Measurements from ENCODE around the gene NBAS.

NBAS gene

GRCh38 chr2:15293262-15293937, 267.7 kb downstream of the NBAS start:
- Histone ChIP-seq H3K4me1 (ENCODE audit: insufficient read depth, low read length, severe bottlenecking) (no peaks in the 10 kb centered on the region), H3K9me2 (ENCODE audit: low read depth, low read length) (no peaks in the 10 kb centered on the region), H3K27ac (ENCODE audit: low read depth, low read length, poor library complexity, severe bottlenecking) (no peak overlapping the region), H3K9me3 (ENCODE audit: low read length) (no peaks in the 10 kb centered on the region), H2AFZ (ENCODE audit: low read length) (no peak overlapping the region), H3K4me3 (ENCODE audit: low read depth, low read length, poor library complexity, severe bottlenecking) (no peak overlapping the region), H3K36me3 (ENCODE audit: insufficient read depth, low read length) (peaks cover 8% of the 10 kb centered on the region; the same call in 1 of the 2 replicates), H3K27me3 (ENCODE audit: insufficient read depth, low read length) (no peaks in the 10 kb centered on the region), H3F3A (ENCODE audit: insufficient read depth, low read length) (no peaks in the 10 kb centered on the region), H4K20me1 (ENCODE audit: insufficient read depth, low read length) (no peaks in the 10 kb centered on the region), H3K79me2 (ENCODE audit: insufficient read depth, low read length) (no peaks in the 10 kb centered on the region), H3K9ac (ENCODE audit: low read length) (no peak overlapping the region), H3K4me2 (ENCODE audit: low read length) (no peak overlapping the region)
- TF ChIP-seq, protein P1, sequence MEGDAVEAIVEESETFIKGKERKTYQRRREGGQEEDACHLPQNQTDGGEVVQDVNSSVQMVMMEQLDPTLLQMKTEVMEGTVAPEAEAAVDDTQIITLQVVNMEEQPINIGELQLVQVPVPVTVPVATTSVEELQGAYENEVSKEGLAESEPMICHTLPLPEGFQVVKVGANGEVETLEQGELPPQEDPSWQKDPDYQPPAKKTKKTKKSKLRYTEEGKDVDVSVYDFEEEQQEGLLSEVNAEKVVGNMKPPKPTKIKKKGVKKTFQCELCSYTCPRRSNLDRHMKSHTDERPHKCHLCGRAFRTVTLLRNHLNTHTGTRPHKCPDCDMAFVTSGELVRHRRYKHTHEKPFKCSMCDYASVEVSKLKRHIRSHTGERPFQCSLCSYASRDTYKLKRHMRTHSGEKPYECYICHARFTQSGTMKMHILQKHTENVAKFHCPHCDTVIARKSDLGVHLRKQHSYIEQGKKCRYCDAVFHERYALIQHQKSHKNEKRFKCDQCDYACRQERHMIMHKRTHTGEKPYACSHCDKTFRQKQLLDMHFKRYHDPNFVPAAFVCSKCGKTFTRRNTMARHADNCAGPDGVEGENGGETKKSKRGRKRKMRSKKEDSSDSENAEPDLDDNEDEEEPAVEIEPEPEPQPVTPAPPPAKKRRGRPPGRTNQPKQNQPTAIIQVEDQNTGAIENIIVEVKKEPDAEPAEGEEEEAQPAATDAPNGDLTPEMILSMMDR (IDR thresholded peaks at IDR 0.05; ENCODE audit: low read length): no peak
- no peak for TF ChIP-seq EZH2 (IDR thresholded peaks at IDR 0.05; ENCODE audit: borderline replicate concordance, low read length)

DNA sequence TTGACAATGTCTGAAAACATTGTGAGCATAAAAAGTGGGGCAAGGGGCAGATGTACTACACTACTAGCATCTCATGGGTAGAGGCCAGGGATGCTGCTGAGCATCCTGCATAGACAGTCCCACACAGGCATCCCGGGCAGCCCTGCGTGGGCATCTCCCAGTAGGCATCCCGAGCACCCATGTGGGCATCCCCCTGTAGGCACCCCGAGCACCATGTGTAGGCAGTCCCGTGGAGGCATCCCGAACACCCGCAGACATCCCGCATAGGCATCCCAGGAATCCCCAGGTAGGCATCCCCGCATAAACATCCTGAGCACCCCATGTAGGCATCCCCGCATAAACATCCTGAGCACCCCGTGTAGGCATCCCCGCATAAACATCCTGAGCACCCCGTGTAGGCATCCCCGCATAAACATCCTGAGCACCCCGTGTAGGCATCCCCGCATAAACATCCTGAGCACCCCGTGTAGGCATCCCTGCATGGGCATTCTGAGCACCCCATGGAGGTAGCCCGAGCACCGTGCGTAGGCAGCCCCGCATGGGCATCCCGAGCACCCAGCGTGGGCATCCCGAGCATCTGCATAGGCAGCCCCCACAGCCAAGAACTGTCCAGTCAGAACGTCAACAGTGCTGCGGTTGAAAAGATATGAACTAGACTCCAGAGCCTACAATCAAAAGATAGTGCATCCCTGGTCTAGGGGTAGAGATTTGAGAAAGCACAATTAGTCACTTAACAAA, 273.5 kb downstream of the NBAS start:
- Histone ChIP-seq H3K9me3 (ENCODE audit: low read length) (no peaks in the 10 kb centered on the region), H3K9me2 (ENCODE audit: low read depth, low read length) (no peaks in the 10 kb centered on the region), H3K79me2 (ENCODE audit: insufficient read depth, low read length) (no peaks in the 10 kb centered on the region), H3K9ac (ENCODE audit: low read length) (no peak overlapping the region), H4K20me1 (ENCODE audit: insufficient read depth, low read length) (no peaks in the 10 kb centered on the region), H3K36me3 (ENCODE audit: insufficient read depth, low read length) (peaks cover 6% of the 10 kb centered on the region; the same call in 1 of the 2 replicates), H3K4me3 (ENCODE audit: low read depth, low read length, poor library complexity, severe bottlenecking) (no peak overlapping the region), H3K4me1 (ENCODE audit: insufficient read depth, low read length, severe bottlenecking) (no peaks in the 10 kb centered on the region), H3K27ac (ENCODE audit: low read depth, low read length, poor library complexity, severe bottlenecking) (no peak overlapping the region), H3K27me3 (ENCODE audit: insufficient read depth, low read length) (no peaks in the 10 kb centered on the region), H3K4me2 (ENCODE audit: low read length) (no peak overlapping the region), H2AFZ (ENCODE audit: low read length) (no peak overlapping the region), H3F3A (ENCODE audit: insufficient read depth, low read length) (no peaks in the 10 kb centered on the region)
- TF ChIP-seq EZH2 (IDR thresholded peaks at IDR 0.05; ENCODE audit: borderline replicate concordance, low read length): no peak
- TF ChIP-seq, protein P1 (IDR thresholded peaks at IDR 0.05; ENCODE audit: low read length): no peak

GRCh38 chr2:15284614-15285013, 276.5 kb downstream of the NBAS start:
- Histone ChIP-seq H3K27me3 (ENCODE audit: insufficient read depth, low read length) (no peaks in the 10 kb centered on the region), H3K4me2 (ENCODE audit: low read length) (no peak overlapping the region), H3K4me1 (ENCODE audit: insufficient read depth, low read length, severe bottlenecking) (no peaks in the 10 kb centered on the region), H4K20me1 (ENCODE audit: insufficient read depth, low read length) (no peaks in the 10 kb centered on the region), H3K9me3 (ENCODE audit: low read length) (no peaks in the 10 kb centered on the region), H3F3A (ENCODE audit: insufficient read depth, low read length) (no peaks in the 10 kb centered on the region), H3K9ac (ENCODE audit: low read length) (no peak overlapping the region), H3K36me3 (ENCODE audit: insufficient read depth, low read length) (no peaks in the 10 kb centered on the region; the same call in 1 of the 2 replicates), H3K4me3 (ENCODE audit: low read depth, low read length, poor library complexity, severe bottlenecking) (no peak overlapping the region), H3K27ac (ENCODE audit: low read depth, low read length, poor library complexity, severe bottlenecking) (no peak overlapping the region), H2AFZ (ENCODE audit: low read length) (no peak overlapping the region), H3K79me2 (ENCODE audit: insufficient read depth, low read length) (no peaks in the 10 kb centered on the region), H3K9me2 (ENCODE audit: low read depth, low read length) (no peaks in the 10 kb centered on the region)
- TF ChIP-seq, protein P1 (IDR thresholded peaks at IDR 0.05; ENCODE audit: low read length): no peak
- no peak for TF ChIP-seq EZH2 (IDR thresholded peaks at IDR 0.05; ENCODE audit: borderline replicate concordance, low read length)

All from OCI-LY1 (cell line).